GM21381 (cell line): ENCODE results near the gene SPATA20.

Experiments used
- ATAC-seq: cut with Tn5 transposase; IDR thresholded peaks from one replicate; pipeline ENCODE4 v1.9.1; 2021; ENCODE audit warnings: mild to moderate bottlenecking, moderate library complexity; ENCODE audit not compliant: unreplicated experiment

Gene SPATA20

GRCh38 chr17:50573866-50574611 is 27.1 kb downstream of the SPATA20 start:
- no peak for ATAC-seq

GRCh38 chr17:50575581-50576210 is 28.7 kb downstream of the SPATA20 start:
- no peak for ATAC-seq

- ATAC-seq: no peak
These were observed 29.9 kb downstream of the SPATA20 start for GRCh38 chr17:50576864-50577263.

- ATAC-seq: no peak
These were observed 30.5 kb downstream of the SPATA20 start for GRCh38 chr17:50577451-50577954.

- no peak for ATAC-seq
These were observed 31.2 kb downstream of the SPATA20 start for GRCh38 chr17:50578173-50578572.

GRCh38 chr17:50579399-50579798 is 32.4 kb downstream of the SPATA20 start:
- ATAC-seq: no peak

- no peak for ATAC-seq
These were observed 33.7 kb downstream of the SPATA20 start for GRCh38 chr17:50580646-50581045.

GRCh38 chr17:50581316-50581715 is 34.3 kb downstream of the SPATA20 start:
- no peak for ATAC-seq

- no peak for ATAC-seq
These were observed 35.8 kb downstream of the SPATA20 start for GRCh38 chr17:50582741-50583140.

GRCh38 chr17:50583641-50584040 is 36.7 kb downstream of the SPATA20 start:
- ATAC-seq: no peak

- ATAC-seq: no peak
These were observed 37.1 kb downstream of the SPATA20 start for GRCh38 chr17:50584116-50584515.

GRCh38 chr17:50584749-50585148 is 37.8 kb downstream of the SPATA20 start:
- no peak for ATAC-seq

- ATAC-seq: no peak
These were observed 38.4 kb downstream of the SPATA20 start for GRCh38 chr17:50585346-50585745.

GRCh38 chr17:50585891-50586290 is 38.9 kb downstream of the SPATA20 start:
- no peak for ATAC-seq

- ATAC-seq: no peak
These were observed 39.7 kb downstream of the SPATA20 start for GRCh38 chr17:50586421-50587247.

- ATAC-seq: no peak
These were observed 40.6 kb downstream of the SPATA20 start for GRCh38 chr17:50587571-50587970.

GRCh38 chr17:50588391-50589049 is 41.5 kb downstream of the SPATA20 start:
- no peak for ATAC-seq

- no peak for ATAC-seq
These were observed 42.2 kb downstream of the SPATA20 start for GRCh38 chr17:50589095-50589705.

GRCh38 chr17:50590946-50591737 is 44.2 kb downstream of the SPATA20 start:
- no peak for ATAC-seq

- no peak for ATAC-seq
These were observed 46.3 kb downstream of the SPATA20 start for GRCh38 chr17:50593321-50593720.
